ENCODE results near the gene SLC4A11.
"Not testable (repeated sequence)": the region's sequence is repeated elsewhere in the genome, so short reads cannot be mapped to it uniquely, and the experiment has no call there.

Gene SLC4A11

DNA sequence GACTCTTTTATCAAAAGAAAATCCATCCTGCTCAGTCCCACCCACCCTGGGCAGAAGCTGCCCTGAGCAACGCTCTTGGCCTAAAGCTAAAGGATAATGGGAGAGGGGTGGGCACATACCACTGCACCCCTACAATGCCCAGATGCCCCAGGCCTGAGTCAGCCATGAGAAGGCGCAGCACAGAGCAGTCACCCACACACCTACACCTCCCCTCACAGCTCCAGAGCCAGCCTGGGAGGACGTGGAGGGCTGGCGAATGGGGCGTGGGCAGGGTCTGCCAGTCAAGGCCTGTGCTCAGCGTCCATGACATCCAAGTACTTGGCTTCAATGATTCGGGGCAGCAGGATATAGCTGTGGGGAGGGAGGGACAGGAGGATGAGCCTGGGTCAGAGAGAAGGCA is 11.5 kb downstream of the SLC4A11 start:
- peak; percentile 43 for DNase-seq

DNA sequence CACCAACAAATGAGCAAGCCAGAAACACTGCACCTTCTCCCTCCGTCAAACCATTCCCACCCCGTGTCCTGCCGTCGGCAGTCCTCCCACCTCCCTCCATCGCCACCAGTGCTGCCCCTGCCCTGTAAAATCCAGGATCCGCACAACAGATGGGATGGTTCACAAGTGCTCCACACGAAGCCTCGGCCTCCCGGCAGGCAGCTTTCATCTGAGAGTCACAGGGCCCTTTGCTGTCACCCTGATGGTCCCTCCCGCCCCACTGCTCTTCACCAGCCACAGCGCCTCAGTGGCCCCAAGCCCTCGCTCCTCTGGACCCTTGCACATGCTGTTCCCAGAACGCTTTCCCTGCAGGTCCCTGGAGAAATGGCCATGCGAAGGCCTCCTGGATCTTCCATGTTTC is 12.1 kb downstream of the SLC4A11 start:
- DNase-seq, result no peak

DNA sequence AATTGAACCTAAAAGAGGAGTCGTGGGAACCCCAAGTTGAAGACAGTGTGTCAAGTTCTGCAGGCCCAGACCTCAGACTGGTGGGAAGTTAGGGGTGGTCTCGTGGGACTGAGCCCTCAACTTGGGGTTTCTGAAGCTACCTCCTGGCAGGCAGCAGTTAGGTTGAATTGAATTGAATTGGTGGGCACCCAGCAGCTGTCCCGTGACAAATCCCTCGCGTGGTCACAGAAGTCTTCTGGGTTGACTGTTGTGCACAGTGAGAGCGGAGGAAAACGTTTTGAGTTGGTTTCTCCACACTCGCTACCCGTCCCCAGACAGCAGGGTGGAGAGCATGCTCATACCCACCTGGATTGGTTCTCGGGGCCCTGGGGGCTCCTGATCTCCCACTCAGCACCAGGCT is 12.9 kb downstream of the SLC4A11 start:
- DNase-seq, result no peak

DNA sequence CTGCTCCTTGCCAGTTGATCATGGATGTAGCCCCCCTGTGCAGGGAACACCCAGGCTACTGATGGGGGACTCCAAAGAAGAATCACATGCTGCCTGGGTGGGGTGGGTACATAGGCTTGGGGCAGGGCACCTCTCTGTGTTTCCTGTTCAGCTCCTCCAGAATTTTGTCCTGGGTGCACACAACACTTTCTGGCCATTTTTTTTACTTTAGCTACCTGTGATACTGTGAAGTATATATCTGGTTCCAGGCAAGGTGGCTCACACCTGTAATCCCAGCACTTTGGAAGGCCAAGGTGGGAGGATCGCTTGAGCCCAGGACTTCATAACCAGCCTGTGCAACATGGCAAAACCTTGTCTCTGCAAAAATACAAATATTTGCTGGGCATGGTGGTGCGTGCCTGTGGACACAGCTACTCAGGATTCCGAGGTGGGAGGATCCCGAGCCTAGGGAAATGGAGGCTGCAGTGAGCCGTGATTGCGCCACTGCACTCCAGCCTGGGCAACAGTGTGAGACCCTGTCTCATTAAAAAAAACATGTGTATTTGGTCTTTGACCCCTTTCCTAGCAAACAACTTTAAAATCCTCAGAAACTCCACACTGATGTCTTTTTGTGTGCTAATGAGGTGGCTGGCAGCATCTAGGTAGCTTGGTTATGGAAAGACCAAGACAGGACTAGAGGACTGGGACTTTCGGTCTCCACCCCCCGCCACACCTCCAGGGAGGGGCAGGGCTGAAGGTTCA is 14.1 kb downstream of the SLC4A11 start:
- no peak for DNase-seq

DNA sequence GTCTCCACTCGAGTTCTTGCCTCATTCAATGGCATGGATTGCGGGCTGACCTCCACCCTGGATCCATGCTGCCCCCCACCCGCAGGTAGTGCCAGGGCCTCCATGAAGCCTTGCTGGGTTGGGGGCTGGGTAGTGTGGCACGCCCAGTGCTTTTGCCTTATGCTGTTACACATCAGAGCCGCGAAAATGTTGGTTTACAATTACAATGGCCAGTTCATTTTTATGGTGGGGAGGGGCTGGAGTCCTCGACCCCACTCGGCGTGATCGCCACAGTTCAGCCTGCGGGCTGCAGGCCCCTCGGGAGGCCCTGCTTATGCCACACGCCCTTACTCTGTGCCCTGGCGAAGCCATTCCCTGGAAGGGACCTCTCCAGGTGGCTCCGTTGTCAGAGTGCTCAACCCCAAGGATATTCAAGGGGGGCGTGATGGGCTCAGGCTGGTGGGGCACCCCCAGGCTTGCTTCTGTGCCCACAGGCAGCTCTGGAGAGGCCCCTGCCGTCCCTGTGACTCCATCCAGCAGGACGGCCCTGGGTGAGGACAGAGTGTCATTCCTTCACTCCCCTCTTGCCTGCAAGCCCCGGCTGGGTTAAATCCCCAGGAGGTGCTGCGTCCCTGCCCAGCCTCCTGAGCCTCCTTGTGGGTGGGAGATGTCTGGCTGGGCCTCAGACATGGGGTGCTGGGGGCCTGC is 14.9 kb downstream of the SLC4A11 start:
- DNase-seq, result no peak

DNA sequence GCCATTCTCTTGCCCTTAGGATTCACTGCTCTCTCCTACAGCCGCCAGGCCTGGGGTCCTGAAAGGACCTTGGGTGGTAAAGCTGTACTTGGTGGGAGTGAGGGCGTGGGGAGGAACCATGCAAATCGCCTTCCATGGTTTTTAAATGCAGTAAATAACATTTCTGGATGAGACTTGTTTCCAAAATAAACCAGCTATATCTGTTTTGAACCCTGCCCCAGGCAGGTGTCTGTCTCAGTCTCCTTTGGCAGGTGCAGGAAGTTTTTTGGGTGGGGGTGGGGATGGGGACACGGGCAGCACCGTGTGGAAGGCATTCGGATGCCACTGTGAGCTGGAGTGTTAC is 15.4 kb downstream of the SLC4A11 start:
- DNase-seq, result no peak

DNA sequence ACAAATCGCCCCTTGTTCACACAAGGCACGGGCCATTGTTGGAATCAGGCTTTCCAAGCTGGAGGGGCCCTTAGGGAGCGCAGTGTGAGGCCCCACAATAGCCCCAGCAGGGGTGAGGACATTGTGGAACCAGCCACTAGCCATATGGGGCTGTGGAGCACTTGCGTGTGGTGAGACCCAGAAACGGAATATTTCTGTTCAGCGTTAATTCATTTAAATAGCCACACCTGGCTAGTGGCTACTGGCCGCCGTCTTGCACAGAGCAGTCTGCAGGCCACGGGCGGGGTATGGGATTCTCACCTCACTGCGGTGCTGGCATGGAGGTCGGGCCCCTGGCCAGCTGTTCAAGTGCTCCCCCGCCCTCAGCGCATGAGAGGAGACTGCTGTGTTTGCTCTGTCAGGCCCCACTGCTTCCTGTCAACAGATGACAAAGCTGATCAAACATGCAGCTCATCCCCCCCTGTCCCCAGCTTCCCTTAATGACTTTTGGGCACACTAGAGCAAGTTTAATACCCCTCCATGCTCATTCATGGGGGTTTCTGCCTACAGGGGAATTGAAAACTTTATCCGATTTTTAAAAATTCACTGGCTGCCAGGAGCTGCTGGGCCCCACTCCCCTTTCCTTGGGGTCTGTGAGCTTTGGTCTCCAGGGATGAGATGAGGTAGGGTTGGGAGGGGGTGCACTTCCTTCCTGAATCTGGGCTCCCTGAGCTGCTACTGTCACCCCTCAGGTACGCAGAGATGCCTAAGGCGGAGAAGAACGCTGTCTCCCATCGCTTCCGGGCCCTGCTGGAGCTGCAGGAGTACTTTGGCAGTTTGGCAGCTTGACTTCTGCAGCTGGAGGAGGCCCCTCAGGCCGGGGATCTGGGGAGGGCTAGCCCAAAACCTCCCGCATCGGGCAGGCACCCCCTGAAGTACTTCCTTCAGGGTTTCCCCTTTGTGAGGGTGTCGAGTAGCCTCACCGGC is 16.1 kb downstream of the SLC4A11 start:
- no peak for DNase-seq

DNA sequence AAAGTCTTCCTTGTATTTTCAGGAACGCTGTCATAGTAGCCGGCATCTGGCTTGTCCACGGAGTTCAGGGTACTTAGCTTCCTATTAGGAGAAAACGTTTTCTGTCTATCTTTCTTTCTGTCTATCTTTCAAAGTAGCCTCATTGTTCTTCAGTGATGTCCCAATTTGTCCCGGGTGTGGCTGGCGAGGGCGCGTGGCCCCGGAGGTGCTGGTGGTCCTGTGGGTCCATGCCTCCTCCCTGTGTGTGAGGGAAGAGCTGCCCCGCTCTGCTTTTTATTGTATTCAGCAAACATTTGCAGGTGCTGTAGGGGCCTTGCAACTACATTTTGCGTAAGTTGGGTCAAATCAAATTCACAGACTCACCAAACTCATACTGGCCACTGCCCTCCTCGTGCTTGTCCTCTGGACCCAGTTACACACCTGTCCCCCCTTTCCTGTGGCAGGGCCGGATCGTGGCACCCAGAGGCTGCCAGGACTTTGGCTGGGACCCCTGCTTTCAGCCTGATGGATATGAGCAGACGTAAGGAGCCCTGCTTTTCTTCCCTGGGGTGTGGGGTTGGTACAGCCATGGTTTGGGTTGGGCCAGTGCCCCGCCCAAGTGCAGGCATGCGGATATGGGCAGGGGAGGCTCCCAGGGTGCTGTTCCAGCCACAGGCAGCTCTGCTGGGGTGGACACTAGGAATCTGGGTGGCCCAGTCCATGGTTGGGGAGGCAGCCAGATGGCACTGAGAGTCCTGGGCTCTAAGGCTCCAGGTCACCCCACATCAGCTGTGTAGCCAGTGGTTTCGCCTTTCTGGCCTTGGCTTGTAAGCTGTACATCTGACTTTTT is 17.4 kb downstream of the SLC4A11 start:
- DNase-seq, result peak; percentile 44

DNA sequence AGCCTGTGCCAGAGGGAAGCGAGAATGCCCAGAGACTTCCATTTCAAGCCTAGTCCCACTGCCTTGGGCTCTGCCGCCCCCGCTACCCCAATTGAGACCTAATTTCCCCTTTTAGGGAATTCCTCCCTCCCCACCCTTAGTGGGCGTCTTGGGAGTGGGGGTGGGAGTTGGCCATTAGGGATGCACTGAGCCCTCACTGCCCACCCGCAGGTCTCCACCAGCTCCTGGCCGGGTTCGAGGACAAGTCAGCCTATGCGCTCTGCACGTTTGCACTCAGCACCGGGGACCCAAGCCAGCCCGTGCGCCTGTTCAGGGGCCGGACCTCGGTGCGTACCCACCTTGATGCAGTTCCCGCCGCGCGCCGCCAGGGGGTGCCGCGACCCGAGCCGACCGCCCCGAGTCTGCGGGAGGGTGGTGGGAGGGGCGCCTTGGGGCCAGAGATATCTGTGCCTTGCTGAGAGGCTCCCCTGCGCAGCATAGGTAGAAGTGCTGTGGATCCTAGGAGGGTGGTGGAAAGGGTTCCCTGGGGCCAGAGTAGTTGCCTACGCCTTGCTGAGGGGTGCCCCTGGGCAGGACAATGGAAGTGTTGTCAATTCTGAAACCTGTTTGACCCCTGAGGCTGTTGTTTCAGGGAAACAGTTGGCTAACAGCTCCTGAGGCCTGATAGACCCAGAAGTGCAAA is 20.5 kb downstream of the SLC4A11 start:
- peak; percentile 83 for DNase-seq

DNA sequence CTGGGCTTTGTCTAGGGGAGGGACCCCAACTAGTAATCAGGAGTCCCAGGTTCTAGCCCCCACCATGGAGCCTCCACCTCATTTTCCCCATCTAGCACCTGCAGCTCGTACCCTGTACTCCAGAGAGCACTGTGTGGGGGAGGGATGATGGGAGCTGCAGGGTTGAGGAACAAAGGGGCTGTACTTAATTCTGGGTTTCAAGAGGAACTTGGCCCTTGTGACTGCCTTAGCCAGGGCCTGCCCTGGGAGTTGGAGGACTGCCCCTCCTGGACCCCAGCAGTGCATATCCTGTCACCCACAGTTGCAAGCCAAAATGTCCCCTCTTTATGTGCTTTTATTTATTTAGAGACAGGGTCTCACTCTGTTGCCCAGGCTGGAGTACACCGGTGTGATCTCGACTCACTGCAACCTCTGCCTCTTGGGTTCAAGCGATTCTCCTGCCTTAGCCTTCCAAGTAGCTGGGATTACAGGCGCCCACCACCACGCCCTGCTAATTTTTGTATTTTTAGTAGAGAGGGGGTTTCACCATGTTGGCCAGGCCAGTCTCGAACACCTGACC is 23.6 kb downstream of the SLC4A11 start:
- not testable (repeated sequence) for DNase-seq

DNA sequence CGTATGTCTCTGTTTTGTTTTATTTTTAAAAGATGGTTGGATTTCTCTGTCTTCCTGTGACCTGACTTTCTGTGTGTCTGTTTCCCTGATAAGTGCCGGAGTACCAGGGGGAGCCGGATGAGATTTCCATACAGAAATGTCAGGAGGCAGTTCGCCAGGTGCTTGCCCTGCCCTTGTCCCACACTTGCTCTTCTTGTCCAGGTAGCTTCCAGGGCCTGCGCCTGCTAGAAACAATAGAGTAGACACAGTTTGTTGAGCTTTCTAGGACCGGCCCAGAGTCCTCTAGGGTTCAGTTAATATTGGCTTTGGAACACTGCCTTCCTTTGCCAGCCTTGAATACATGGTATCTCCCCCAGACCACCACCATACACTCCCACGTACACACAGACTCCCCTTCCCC is 25.8 kb downstream of the SLC4A11 start:
- no peak for DNase-seq

DNA sequence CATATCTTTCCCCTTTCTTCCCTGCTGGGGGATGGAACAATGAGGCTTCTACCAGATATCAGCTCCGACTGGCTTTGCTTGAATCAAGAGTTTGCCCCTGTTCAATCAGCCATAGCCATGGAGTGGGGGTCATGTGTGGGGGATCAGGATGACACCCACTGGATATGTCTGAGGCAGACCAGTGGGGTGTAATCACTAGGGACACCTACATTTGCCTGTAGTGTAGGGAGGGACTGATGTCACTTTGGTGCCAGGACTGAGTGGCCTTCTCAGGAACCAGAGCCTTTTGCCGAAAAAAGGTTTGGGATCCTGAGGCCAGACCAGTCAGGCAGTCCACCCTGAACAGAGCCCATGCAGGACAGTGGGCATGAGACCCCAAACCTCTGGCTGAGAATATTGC is 28.6 kb downstream of the SLC4A11 start:
- no peak for DNase-seq

DNA sequence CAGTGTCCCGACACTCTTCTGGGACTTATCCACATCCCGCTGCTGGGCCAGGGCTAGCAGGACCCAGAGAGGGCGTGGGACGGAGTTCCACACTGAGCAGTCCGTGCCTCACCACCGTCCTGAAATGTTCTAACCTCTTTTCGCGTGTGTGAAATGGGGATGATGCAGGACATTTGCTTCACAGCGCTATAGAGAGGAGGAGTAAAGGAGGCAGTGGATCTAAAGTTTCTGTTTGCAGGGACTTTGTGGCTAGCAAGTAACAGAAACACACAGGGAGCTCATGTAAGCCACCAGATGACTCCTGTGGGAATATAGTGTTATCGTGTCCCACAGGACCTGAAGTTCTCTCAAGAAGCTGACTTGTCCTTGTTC is 29.1 kb downstream of the SLC4A11 start:
- peak; percentile 55 for DNase-seq

DNA sequence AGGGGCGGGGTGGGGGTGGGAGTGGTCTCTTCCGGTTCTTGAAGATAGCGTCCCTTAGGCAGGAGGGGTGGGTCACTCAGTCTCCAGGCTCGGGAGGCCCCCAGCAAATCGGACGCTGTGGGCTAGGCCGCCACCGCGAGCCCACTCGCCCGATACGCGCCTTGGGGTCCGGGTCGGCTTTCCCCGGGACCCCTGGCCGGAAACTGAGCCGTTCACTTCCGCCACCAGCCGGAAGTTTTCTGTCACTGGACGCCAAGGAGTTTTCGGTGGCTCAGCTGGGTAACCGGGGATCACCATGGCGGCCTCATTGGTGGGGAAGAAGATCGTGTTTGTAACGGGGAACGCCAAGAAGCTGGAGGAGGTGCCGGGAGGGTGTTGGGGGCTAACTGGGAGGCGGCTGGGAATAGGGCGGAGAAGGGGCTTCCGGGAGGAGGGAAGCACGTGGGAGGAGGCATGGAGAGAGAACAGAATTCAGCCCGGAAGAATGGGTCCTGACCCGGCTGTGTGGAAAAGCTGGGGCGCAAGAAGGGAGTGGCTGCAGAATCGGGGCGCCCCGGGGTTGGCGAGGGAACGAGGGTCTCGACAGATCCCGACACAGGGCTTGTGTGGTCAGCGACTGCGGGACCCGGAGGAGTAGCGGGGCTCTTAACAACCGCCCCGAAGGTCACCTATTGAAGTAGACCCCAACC is 29.6 kb downstream of the SLC4A11 start, which contains the start of gene ITPA:
ITPA (plus strand) TSS at position 242 of the 689 bp plus-strand sequence; CDS start at position 296, 54 bp downstream.
- DNase-seq, result peak; percentile 76

DNA sequence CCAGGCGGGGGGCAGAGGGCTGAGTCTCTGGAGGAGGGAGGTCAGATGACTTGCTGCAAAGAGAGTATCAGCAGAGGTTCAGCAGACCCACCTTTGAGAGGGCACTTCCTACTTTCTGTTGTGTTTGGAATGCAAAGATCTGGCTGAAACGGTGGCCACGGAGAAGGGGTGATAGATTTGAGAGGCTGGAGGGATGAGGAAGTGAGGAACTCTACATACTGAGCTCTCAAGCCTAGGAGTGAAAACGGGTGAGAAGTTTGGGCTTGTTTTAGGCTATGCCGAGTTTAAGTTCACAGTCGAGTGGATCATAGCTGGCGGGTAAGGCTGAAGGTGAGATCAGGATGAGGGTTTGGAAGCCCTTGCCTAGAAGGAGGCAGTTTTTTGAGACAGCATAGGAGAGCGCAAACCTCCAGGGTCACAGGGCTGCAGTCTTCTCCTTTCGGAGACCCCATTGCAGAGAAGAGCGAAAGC is 30.2 kb downstream of the SLC4A11 start:
- DNase-seq, result no peak

DNA sequence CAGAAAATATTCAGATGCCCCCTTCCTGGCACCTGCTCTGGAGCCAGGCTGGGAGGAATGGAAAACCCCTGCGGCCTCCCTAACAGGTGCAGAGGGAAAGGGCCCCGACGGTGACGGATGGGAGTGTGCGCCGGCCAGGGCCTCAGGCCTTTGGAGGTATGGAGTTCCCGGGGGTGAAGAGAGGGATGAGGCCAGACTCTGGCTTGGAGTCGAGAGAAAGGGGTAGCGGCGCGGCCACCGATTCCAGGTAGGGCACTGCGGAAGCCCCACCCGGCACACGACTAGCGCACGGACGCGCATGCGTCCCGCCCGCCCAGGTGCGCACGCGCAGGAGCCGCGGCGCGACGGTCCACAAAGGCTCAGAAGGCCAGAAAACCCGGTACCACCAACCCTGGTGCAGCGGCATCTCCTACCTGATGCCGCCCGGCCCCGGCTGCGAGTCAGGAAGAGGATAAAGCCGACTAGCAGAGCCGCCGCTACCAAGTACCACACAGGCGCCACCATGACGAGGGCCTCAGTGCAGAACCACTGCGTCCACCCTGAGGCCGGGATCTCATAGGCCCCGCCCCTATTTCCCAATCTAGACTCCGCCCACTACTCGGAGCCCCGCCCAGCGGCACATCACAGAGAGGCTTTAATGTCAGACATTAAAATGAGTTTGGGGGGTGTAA is 34.7 kb downstream of the SLC4A11 start, which contains the start of gene DDRGK1:
DDRGK1 (minus strand) TSS at position 559 of the 671 bp plus-strand sequence; CDS start at position 504, 55 bp downstream.
- DNase-seq, result peak; percentile 83

DNA sequence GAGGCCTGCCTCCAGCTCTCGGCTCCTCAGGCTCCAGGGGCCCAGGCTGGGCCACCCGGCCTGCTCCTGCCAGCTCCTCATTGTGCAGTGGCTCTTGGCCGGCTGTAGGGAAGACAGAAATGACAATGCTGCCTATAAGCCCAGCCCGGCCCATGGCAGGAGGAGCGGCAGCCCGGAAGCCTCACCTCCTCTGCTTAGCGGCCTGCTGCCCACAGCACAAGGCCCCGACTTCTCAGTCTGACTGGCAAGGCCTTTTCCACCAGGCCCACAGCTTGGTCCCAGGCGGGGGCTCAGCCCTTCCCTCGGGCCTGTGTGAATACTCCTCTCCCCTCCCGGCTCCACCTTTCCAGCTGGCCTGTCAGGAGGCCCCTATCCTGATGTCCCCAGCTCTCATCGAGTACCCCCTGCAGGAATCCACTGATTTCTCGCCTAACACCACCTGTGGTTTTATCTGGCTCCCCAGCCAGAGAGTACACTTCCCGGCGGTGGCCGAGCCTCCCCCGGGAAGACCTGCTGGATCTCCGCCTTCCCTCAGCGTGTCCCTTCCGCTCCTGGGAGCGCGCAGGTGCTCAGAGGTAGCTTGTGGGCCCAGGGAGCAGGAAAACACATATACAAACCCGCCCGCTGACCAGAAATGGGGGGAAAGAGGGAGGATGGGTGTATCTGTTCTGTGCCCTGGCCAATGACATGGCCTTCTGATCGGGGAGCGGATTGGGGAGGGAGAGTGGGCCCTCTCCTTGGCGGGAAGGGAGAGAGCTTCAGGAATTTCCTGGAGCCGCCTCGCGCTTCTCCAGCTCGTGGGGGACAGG is 35.5 kb downstream of the SLC4A11 start:
- no peak for DNase-seq

DNA sequence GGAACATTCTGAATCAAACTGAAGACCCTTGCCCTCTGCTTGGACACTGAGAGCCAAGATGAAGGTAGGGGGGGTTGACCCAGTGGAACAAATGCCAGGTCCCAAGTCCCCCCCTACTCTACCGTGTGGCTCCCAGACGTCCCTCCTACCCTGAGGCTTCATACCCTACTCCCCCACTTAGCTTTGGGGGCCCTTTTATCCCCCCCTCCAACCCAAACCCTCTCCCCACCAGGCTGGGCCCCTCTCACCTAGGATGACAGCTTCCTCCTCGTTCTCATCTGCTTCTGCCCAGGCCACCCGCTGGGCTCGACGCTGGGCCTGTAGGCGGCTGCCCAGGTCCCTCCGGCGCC is 36.0 kb downstream of the SLC4A11 start:
- DNase-seq, result no peak
